ENCODE results near the gene NKX2-4. TPM values are rescaled to one million over a fixed set of nuclear protein-coding genes. Genes with fewer than 3 reads are reported as not detected.
"Not testable (repeated sequence)": the region's sequence is repeated elsewhere in the genome, so short reads cannot be mapped to it uniquely, and the experiment has no call there.

Gene NKX2-4
- total RNA-seq, 2 donors from 2014 or later: not detected

- DNase-seq (ENCODE audit: low spot score) (no peak), ATAC-seq (ENCODE audit: insufficient number of reproducible peaks, low FRiP score, low read depth) (no peak)
- Histone ChIP-seq H3K4me1 (ENCODE audit: control insufficient read depth in 1 of 2, low read depth in 2 of 2) (no peaks in the 10 kb centered on the region), H3K27me3 (replicated peaks; ENCODE audit: insufficient read depth) (no peaks in the 10 kb centered on the region), H3K4me3 (no peak overlapping the region), H3K9me3 (peaks cover 5% of the 10 kb centered on the region), H3K27ac (no peak overlapping the region), H3K36me3 (no peaks in the 10 kb centered on the region)
- TF ChIP-seq, protein P1, sequence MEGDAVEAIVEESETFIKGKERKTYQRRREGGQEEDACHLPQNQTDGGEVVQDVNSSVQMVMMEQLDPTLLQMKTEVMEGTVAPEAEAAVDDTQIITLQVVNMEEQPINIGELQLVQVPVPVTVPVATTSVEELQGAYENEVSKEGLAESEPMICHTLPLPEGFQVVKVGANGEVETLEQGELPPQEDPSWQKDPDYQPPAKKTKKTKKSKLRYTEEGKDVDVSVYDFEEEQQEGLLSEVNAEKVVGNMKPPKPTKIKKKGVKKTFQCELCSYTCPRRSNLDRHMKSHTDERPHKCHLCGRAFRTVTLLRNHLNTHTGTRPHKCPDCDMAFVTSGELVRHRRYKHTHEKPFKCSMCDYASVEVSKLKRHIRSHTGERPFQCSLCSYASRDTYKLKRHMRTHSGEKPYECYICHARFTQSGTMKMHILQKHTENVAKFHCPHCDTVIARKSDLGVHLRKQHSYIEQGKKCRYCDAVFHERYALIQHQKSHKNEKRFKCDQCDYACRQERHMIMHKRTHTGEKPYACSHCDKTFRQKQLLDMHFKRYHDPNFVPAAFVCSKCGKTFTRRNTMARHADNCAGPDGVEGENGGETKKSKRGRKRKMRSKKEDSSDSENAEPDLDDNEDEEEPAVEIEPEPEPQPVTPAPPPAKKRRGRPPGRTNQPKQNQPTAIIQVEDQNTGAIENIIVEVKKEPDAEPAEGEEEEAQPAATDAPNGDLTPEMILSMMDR (IDR thresholded peaks at IDR 0.05): no peak
These were observed 24.4 kb upstream of the NKX2-4 start for GRCh38 chr20:21421601-21422236.

DNA sequence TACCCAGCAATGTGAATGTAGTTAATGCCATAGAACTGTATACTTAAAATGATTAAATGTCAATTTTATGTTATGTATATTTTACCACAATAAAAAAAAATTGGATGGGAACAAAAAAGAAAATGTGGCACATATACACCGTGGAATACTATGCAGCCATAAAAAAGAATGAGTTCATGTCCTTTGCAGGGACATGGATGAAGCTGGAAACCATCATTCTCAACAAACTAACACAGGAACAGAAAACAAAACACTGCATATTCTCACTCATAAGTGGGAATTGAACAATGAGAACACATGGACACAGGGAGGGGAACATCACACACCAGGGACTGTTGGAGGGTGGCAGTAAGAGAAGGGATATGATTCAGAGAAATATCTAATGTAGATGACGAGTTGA, 21.8 kb upstream of the NKX2-4 start:
- H3K4me3 ChIP-seq; H3K27ac ChIP-seq; H3K9me3 ChIP-seq; H3K27me3 ChIP-seq (replicated peaks; ENCODE audit: insufficient read depth); ATAC-seq (ENCODE audit: insufficient number of reproducible peaks, low FRiP score, low read depth); H3K4me1 ChIP-seq (ENCODE audit: control insufficient read depth in 1 of 2, low read depth in 2 of 2); DNase-seq (ENCODE audit: low spot score); H3K36me3 ChIP-seq: not testable (repeated sequence)

DNA sequence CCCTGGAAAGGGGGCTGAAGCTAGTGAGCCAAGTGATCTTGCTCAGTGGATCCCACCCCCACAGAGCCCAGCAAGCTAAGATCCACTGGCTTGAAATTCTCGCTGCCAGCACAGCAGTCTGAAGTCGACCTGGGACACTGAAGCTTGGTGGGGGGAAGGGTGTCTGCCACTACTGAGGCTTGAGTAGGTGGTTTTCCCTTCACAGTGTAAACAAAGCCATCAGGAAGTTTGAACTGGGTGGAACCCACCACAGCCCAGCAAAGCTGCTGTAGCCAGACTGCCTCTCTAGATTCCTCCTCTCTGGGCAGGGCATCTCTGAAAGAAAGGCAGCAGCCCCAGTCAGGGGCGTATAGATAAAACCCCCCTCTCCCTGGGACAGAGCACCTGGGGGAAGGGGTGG, 16.7 kb upstream of the NKX2-4 start:
- H3K27me3 ChIP-seq (replicated peaks; ENCODE audit: insufficient read depth); H3K27ac ChIP-seq; H3K36me3 ChIP-seq; H3K4me1 ChIP-seq (ENCODE audit: control insufficient read depth in 1 of 2, low read depth in 2 of 2); H3K4me3 ChIP-seq; ATAC-seq (ENCODE audit: insufficient number of reproducible peaks, low FRiP score, low read depth); H3K9me3 ChIP-seq; DNase-seq (ENCODE audit: low spot score): not testable (repeated sequence)

GRCh38 chr20:21411725-21412124, 14.4 kb upstream of the NKX2-4 start:
- DNase-seq (ENCODE audit: low spot score) (no peak), ATAC-seq (ENCODE audit: insufficient number of reproducible peaks, low FRiP score, low read depth) (no peak)
- Histone ChIP-seq H3K9me3 (peaks cover 3% of the 10 kb centered on the region), H3K4me1 (ENCODE audit: control insufficient read depth in 1 of 2, low read depth in 2 of 2) (no peaks in the 10 kb centered on the region), H3K4me3 (no peak overlapping the region), H3K36me3 (no peaks in the 10 kb centered on the region), H3K27me3 (replicated peaks; ENCODE audit: insufficient read depth) (no peaks in the 10 kb centered on the region), H3K27ac (no peak overlapping the region)
- TF ChIP-seq, protein P1 (IDR thresholded peaks at IDR 0.05): no peak

DNA sequence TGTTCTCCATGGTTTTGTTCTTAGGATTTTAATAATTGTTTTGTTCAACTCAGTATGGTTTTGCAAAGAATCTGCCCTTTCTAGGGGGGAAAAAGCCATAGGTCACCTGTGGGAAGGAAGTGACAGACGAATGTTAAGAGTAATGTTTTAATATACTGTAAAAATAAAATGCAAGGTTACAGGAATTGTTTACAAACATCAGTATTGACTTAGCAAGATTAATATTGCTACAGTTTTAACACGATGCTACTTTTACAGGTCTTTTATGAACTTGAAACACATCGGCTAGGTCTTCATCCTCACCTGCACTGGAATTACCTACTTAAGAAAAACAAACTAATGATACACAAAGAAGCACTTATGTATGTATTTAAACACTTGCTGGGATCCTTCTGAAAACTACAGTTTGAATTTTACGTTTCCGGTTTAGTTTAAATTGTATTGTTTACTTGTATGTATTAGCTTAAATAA, 1.7 kb upstream of the NKX2-4 start:
- H3K36me3 ChIP-seq: no peaks in the 10 kb centered on the region
- ATAC-seq (ENCODE audit: insufficient number of reproducible peaks, low FRiP score, low read depth) (no peak), DNase-seq (ENCODE audit: low spot score) (no peak)
- no peak overlapping the region for H3K27ac ChIP-seq
- TF ChIP-seq, protein P1 (IDR thresholded peaks at IDR 0.05): no peak
- H3K4me3 ChIP-seq: no peak overlapping the region
- H3K9me3 ChIP-seq: no peaks in the 10 kb centered on the region
- peaks cover 39% of the 10 kb centered on the region for H3K27me3 ChIP-seq (replicated peaks; ENCODE audit: insufficient read depth)
- H3K4me1 ChIP-seq (ENCODE audit: control insufficient read depth in 1 of 2, low read depth in 2 of 2): peaks cover 0 to 12% of the 10 kb centered on the region in 2 donors

DNA sequence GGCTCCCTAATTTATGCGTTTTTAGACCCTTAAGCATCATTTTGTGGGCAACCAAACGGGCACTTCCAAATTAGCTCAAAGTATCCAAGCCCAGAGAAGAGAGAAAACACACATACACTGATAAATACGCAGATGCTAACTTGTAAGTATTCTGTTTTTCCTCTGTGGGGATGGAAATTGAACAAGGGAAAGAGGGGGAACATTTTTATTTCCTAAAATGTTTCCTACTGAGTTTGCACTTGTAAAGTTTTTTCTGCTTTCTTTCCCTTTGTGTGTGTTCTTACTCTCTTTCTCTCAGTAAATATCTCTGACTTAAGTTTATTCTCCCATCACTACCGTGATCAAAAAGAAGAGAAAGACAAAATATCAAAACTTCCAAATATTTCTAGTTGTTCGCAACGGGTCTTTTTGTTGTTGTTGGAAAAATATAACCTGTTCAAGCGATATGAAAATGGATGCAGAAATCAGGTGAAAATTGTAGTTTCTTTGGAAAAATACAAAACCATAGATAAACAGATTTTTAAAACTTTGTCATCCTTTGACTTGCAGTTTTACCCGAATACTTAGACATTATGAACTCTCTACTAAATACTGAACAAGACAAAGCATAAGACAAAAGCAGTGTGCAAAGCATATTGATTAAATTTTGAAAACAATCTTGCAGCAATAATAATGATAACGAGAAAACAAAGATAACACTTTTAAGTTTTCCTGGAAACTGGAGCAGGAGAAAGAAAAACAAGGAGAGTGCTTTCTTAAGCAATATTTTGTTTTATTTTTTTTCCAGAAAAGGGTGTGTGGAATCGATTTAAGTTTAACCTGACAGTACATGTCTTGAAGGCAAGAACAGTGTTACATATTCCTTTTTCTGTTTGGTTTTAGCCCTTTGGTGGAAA, 1.0 kb upstream of the NKX2-4 start:
- peaks cover 46% of the 10 kb centered on the region for H3K27me3 ChIP-seq (replicated peaks; ENCODE audit: insufficient read depth)
- no peak overlapping the region for H3K4me3 ChIP-seq
- ATAC-seq (ENCODE audit: insufficient number of reproducible peaks, low FRiP score, low read depth): no peak

More for the DNA sequence above, 1.0 kb upstream of the NKX2-4 start:
- H3K9me3 ChIP-seq: no peaks in the 10 kb centered on the region
- H3K4me1 ChIP-seq (ENCODE audit: control insufficient read depth in 1 of 2, low read depth in 2 of 2): peaks cover 0 to 12% of the 10 kb centered on the region in 2 donors
- H3K27ac ChIP-seq: no peak overlapping the region
- no peak for DNase-seq (ENCODE audit: low spot score)
- no peaks in the 10 kb centered on the region for H3K36me3 ChIP-seq
- TF ChIP-seq, protein P1 (IDR thresholded peaks at IDR 0.05): no peak
